Measurements from ENCODE around the gene ANKS6. TPM values are rescaled to one million over a fixed set of nuclear protein-coding genes. Genes with fewer than 3 reads are reported as not detected.

ANKS6 gene
- total and polyA plus RNA-seq, 2 of the 4 experiments (the other 2 are of a cell fraction): 9.0 to 23.6 TPM

GRCh38 chr9:98726735-98727134, 69.6 kb downstream of the ANKS6 start:
- peak overlapping the region; percentile 24 for H2AFZ ChIP-seq (replicated peaks; ENCODE audit: low read length, poor library complexity)
- H3K4me2 ChIP-seq (ENCODE audit: low read depth, low read length): peak overlapping the region; percentile 39
- H2BK15ac ChIP-seq (ENCODE audit: low read depth, low read length): no peak overlapping the region
- no peak overlapping the region for H2AK5ac ChIP-seq (ENCODE audit: low read depth, low read length)
- TF ChIP-seq RFX5 (IDR thresholded peaks at IDR 0.05; ENCODE audit: low read depth, low read length) (no peak), MAZ (IDR thresholded peaks at IDR 0.05; ENCODE audit: borderline replicate concordance, low read depth, low read length) (no peak)
- peaks cover 9% of the 10 kb centered on the region for H3K27me3 ChIP-seq (ENCODE audit: control insufficient read depth, insufficient read depth, low read length)
- BruUV-seq (replicated peaks): no TSS peak
- no peaks in the 10 kb centered on the region for H3K36me3 ChIP-seq (ENCODE audit: control insufficient read depth, insufficient read depth, low read length)
- in situ Hi-C loops (cut with MboI; ENCODE audit: low sequenced_read_pairs): no loop called here
- no peak overlapping the region for H3K18ac ChIP-seq (ENCODE audit: low read depth, low read length)
- H2AK9ac ChIP-seq (replicated peaks; ENCODE audit: low read depth, low read length, poor library complexity): no peak overlapping the region
- H3K4me1 ChIP-seq (ENCODE audit: control insufficient read depth, insufficient read depth, low read length): peaks cover 7% of the 10 kb centered on the region; the same call in 1 of the 2 replicates
- ChIA-PET POLR2A (ENCODE audit: unreplicated experiment) (no interaction called here), CTCF (no interaction called here)
- dilution Hi-C loops (cut with HindIII; ENCODE audit: low sequenced_read_pairs, unreplicated experiment): no loop called here
- H2BK20ac ChIP-seq (ENCODE audit: low read depth, low read length): no peak overlapping the region
- H3K79me1 ChIP-seq (ENCODE audit: low read depth in 1 of 2, low read length in 2 of 2): no peaks in the 10 kb centered on the region
- ATAC-seq (ENCODE audit: low read depth): peak; percentile 73
- intact Hi-C loops (cut with micrococcal nuclease): no loop called here
- no peak overlapping the region for H3K4ac ChIP-seq (ENCODE audit: low read depth, low read length)
- H4K5ac ChIP-seq (ENCODE audit: low read depth, low read length): no peak overlapping the region
- no peak overlapping the region; the same call in 1 of the 2 replicates for H3K9ac ChIP-seq (ENCODE audit: low read depth, low read length)
- H3K27ac ChIP-seq (ENCODE audit: insufficient read depth, low read length): no peak overlapping the region
- peaks cover 6% of the 10 kb centered on the region; the same call in 1 of the 2 replicates for H3K9me1 ChIP-seq (ENCODE audit: insufficient read depth, low read length)
- no peak overlapping the region for H4K8ac ChIP-seq (ENCODE audit: low read depth in 2 of 2, low read length in 2 of 2)
- no peak overlapping the region for H3K14ac ChIP-seq (replicated peaks; ENCODE audit: low read depth, low read length)
- H3K9me3 ChIP-seq (ENCODE audit: control insufficient read depth, insufficient read depth, low read length): peaks cover 4% of the 10 kb centered on the region; the same call in 1 of the 2 replicates
- 0 out of 2 replicates have a peak overlapping the region, but pooled peaks have one; percentile 29 for H2BK120ac ChIP-seq (ENCODE audit: low read depth, low read length)
- H3K4me3 ChIP-seq (ENCODE audit: insufficient read depth, low read depth, low read length): no peak overlapping the region
- DNase-seq: peak; percentile 90
- no peak overlapping the region for H4K91ac ChIP-seq (ENCODE audit: insufficient read depth, low read depth, low read length)
- no CpG with 5 or more reads among the region's 5 CpGs for WGBS, 2 experiments (ENCODE audit: extremely low coverage in 2 of 2, insufficient read length in 1 of 2)
- no peak overlapping the region for H3K23ac ChIP-seq (ENCODE audit: low read depth, low read length)
- no peaks in the 10 kb centered on the region; the same call in none of the 2 replicates for H4K20me1 ChIP-seq (ENCODE audit: insufficient read depth, low read length)
- H3K56ac ChIP-seq (ENCODE audit: extremely low read depth, insufficient read depth, low read length): no peak overlapping the region
- H2BK5ac ChIP-seq (ENCODE audit: low read depth, low read length, poor library complexity, severe bottlenecking): no peak overlapping the region

Data from IMR-90 (cell line).